Smooth muscle cell (in vitro differentiated cells): ENCODE measurements around the gene CREB3L2. TPM values are rescaled to one million over a fixed set of nuclear protein-coding genes. Genes with fewer than 3 reads are reported as not detected.

Experiments
- DNase-seq: peaks from one replicate; lab custom pipeline; 2025; ENCODE audit not compliant: unreplicated experiment; lab: John Stamatoyannopoulos, UW
- H2AFZ ChIP-seq: fragments of 200-600 bp; sonication (generic); 2 replicates; pipeline ENCODE4 v1.6.0; 2016; ENCODE audit warnings: antibody characterized with exemption, low read depth, mild to moderate bottlenecking
- H3F3A ChIP-seq: fragments of 200-600 bp; sonication (generic); 2 replicates; pipeline ENCODE4 v1.6.0; 2017; ENCODE audit warnings: antibody characterized with exemption, low read depth
- H3K27ac ChIP-seq: fragments of 200-600 bp; sonication (generic); 2 replicates; pipeline ENCODE4 v1.5.1; 2016; ENCODE audit warnings: low read depth, mild to moderate bottlenecking
- H3K27me3 ChIP-seq: fragments of 200-600 bp; sonication (generic); 2 replicates; pipeline ENCODE4 v1.6.1; 2016; ENCODE audit warnings: low read depth, mild to moderate bottlenecking
- H3K36me3 ChIP-seq: fragments of 200-600 bp; sonication (generic); 2 replicates; pipeline ENCODE4 v1.5.1; 2016; ENCODE audit warnings: low read depth
- H3K4me1 ChIP-seq: fragments of 200-600 bp; sonication (generic); 2 replicates; pipeline ENCODE4 v1.5.1; 2016; ENCODE audit warnings: low read depth
- H3K4me2 ChIP-seq: fragments of 200-600 bp; sonication (generic); 2 replicates; pipeline ENCODE4 v1.6.0; 2016; ENCODE audit warnings: mild to moderate bottlenecking
- H3K4me3 ChIP-seq: fragments of 200-600 bp; sonication (generic); 2 replicates; pipeline ENCODE4 v1.5.1; 2016; ENCODE audit warnings: mild to moderate bottlenecking
- H3K79me2 ChIP-seq: fragments of 200-600 bp; sonication (generic); 2 replicates; pipeline ENCODE4 v1.6.0; 2016; ENCODE audit warnings: low read depth, mild to moderate bottlenecking
- H3K9ac ChIP-seq: fragments of 200-600 bp; sonication (generic); 2 replicates; pipeline ENCODE4 v1.6.0; 2016; ENCODE audit warnings: low read depth
- H3K9me3 ChIP-seq: fragments of 200-600 bp; sonication (generic); replicated peaks from 2 replicates; pipeline ENCODE4 v1.5.1; 2016; ENCODE audit warnings: low read depth
- H4K20me1 ChIP-seq: fragments of 200-600 bp; sonication (generic); 2 replicates; pipeline ENCODE4 v1.6.0; 2016; ENCODE audit warnings: low read depth
- WGBS: methylation state at CpG from one replicate; pipeline ENCODE4 v1.1.7; 2016; ENCODE audit warnings: low lambda C conversion rate; 5-methylcytosine and 5-hydroxymethylcytosine counted together
- polyA plus RNA-seq: library from polyadenylated mRNA; unstranded; fragments of >200 nt; fragmentation: Nextera tagmentation; extraction: Ambion mirVana; gene quantifications from 2 replicates; pipeline ENCODE4 v1.2.1, GENCODE V29; 2016
- total RNA-seq: library from RNA; depleted of rRNA; stranded (reverse); fragments of >200 nt; gene quantifications from 2 replicates; pipeline ENCODE4 v1.2.3, GENCODE V29; 2014
- TF ChIP-seq, protein P1 (sequence below): fragments of 200-600 bp; sonication (generic); IDR thresholded peaks from 2 replicates; pipeline ENCODE4 v1.5.1; 2017; ENCODE audit warnings: borderline replicate concordance, mild to moderate bottlenecking, antibody characterized with exemption; ENCODE audit not compliant: insufficient read depth, poor library complexity, severe bottlenecking

CREB3L2 gene
- total and polyA plus RNA-seq, 2 experiments from 2014 or later, result 27.4 to 69.1 TPM

DNA sequence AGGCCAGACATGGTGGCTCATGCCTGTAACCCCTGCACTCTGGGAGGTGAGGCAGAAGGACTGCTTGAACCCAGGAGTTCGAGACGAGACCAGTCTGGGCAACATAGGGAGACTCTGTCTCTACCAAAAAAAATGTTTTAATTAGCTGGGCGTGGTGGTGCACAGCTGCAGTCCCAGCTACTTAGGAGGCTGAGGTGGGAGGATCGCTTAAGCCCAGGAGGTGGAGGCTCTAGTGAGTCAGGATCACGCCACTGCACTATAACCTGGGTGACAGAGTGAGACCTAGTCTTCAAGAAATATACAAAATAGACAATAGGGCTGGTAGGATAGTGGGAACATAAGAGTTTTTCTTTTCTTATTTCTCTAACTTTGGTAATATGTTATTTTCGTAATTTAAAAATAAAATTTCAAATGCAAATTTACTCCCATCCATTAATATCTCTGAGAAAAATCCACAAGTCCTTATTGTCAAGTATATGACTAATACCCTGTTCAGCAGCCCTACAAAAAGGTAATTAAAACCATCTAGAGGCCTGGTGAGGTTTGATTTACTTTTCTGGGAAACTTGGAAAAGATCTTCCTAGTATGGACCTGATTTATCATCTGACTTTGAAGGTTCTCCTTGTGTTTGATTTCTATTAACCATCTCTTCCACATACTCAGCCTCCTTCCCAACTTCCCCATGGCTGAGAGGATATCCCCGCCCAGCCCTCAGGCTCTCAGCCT lies 50.0 kb downstream of the CREB3L2 start:
- Histone ChIP-seq H3K9me3 (no peaks in the 10 kb centered on the region), H3K27ac (peak overlapping the region; percentile 97), H3K36me3 (no peaks in the 10 kb centered on the region), H3K4me3 (no peak overlapping the region), H4K20me1 (peaks cover 88% of the 10 kb centered on the region), H3K79me2 (peaks cover 81% of the 10 kb centered on the region), H3K27me3 (no peaks in the 10 kb centered on the region), H2AFZ (no peak overlapping the region), H3K9ac (peak overlapping the region; percentile 93), H3K4me1 (peaks cover 32% of the 10 kb centered on the region), H3F3A (peaks cover 21% of the 10 kb centered on the region), H3K4me2 (peak overlapping the region; percentile 63)
- TF ChIP-seq, protein P1, sequence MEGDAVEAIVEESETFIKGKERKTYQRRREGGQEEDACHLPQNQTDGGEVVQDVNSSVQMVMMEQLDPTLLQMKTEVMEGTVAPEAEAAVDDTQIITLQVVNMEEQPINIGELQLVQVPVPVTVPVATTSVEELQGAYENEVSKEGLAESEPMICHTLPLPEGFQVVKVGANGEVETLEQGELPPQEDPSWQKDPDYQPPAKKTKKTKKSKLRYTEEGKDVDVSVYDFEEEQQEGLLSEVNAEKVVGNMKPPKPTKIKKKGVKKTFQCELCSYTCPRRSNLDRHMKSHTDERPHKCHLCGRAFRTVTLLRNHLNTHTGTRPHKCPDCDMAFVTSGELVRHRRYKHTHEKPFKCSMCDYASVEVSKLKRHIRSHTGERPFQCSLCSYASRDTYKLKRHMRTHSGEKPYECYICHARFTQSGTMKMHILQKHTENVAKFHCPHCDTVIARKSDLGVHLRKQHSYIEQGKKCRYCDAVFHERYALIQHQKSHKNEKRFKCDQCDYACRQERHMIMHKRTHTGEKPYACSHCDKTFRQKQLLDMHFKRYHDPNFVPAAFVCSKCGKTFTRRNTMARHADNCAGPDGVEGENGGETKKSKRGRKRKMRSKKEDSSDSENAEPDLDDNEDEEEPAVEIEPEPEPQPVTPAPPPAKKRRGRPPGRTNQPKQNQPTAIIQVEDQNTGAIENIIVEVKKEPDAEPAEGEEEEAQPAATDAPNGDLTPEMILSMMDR, result no peak
- no peak for DNase-seq
- 93% methylated on average over 7 of the region's 7 CpGs for WGBS

DNA sequence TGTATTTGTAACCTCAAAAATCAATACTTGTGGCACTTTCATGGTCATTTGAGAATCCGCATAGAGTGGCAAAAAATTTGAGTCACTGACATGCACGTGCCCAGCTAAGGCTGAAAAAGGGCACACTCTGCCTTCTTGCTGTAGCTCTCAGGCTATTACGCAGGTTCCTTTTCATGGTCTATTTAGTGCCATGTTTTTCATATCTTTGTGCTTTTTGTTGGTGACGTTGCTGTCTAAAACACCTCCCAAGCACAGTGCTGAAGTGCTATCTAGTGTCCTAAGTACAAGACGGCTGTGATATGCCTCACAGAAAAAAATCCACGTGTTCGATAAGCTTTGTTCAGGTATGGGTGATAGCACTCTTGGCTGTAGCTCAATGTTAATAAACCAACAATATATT lies 50.9 kb downstream of the CREB3L2 start:
- peaks cover 85% of the 10 kb centered on the region for H4K20me1 ChIP-seq
- no peak for DNase-seq
- H3K9me3 ChIP-seq, result no peaks in the 10 kb centered on the region
- H3K9ac ChIP-seq, result no peak overlapping the region
- H3F3A ChIP-seq, result peaks cover 18% of the 10 kb centered on the region
- H3K27me3 ChIP-seq, result no peaks in the 10 kb centered on the region
- TF ChIP-seq, protein P1, result no peak
- no peak overlapping the region for H3K4me2 ChIP-seq
- H2AFZ ChIP-seq, result no peak overlapping the region
- WGBS, result 82% methylated on average over 7 of the region's 7 CpGs
- peaks cover 78% of the 10 kb centered on the region for H3K79me2 ChIP-seq
- no peaks in the 10 kb centered on the region for H3K36me3 ChIP-seq
- H3K4me3 ChIP-seq, result no peak overlapping the region
- peaks cover 32% of the 10 kb centered on the region for H3K4me1 ChIP-seq
- H3K27ac ChIP-seq, result peak overlapping the region; percentile 37

DNA sequence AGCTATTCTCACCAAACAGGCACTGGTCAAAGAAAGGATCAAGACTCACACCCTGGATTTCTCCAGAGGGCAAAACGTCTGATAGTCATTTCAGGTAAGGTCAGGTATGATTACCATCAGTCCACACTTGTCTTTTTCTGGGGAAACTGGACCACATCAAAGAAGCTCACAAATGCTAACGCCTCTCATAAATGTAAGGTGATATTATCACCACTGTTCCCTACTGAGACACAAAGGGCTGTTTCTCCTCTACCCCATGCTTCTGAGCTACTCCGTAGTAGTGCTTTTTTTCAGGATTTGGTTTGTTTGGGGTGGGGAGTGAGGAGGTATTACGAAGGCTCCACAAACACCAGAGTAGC lies 51.6 kb downstream of the CREB3L2 start:
- TF ChIP-seq, protein P1, result no peak
- no peak for DNase-seq
- no peaks in the 10 kb centered on the region for H3K9me3 ChIP-seq
- 61% methylated on average over 4 of the region's 4 CpGs for WGBS
- no peak overlapping the region for H3K4me3 ChIP-seq
- no peak overlapping the region for H3K9ac ChIP-seq
- peaks cover 27% of the 10 kb centered on the region for H3K4me1 ChIP-seq
- peaks cover 14% of the 10 kb centered on the region for H3F3A ChIP-seq
- peak overlapping the region; percentile 37 for H3K27ac ChIP-seq
- H3K79me2 ChIP-seq, result peaks cover 78% of the 10 kb centered on the region
- no peak overlapping the region for H2AFZ ChIP-seq
- no peaks in the 10 kb centered on the region for H3K36me3 ChIP-seq
- no peak overlapping the region for H3K4me2 ChIP-seq
- H3K27me3 ChIP-seq, result no peaks in the 10 kb centered on the region
- peaks cover 82% of the 10 kb centered on the region for H4K20me1 ChIP-seq
